H1 (cell line): Measurements from ENCODE around the gene MSI2. TPM values are rescaled to one million over a fixed set of nuclear protein-coding genes. Genes with fewer than 3 reads are reported as not detected.

Experiments used
- CTCF ChIA-PET: fragments of 300-600 bp; sonication (Branson Sonifier 250); formaldehyde crosslinking; loops from one replicate; lab custom pipeline; 2021; ENCODE audit not compliant: partially characterized antibody; lab: Charles Lee
- POLR2A ChIA-PET: fragments of 300-600 bp; sonication (Branson Sonifier 250); formaldehyde crosslinking; loops from one replicate; lab custom pipeline; 2021; ENCODE audit warnings: inconsistent platforms; ENCODE audit not compliant: partially characterized antibody; lab: Charles Lee
- DNase-seq, 2 experiments: peaks; one replicate each; pipeline versions ENCODE4 v3.0.0 to v3.0.0-alpha.2; 2010 to 2022; ENCODE audit warnings: low spot score in 2 of 2, low read depth in 1 of 2, mixed read lengths in 1 of 2
- FAIRE-seq: peaks from 2 replicates; lab custom pipeline; 2011; peaks lifted over from hg19 to GRCh38; lab: Jason Lieb, UNC
- H2AFZ ChIP-seq: 2 replicates; pipeline ENCODE4 v1.8.1; 2012; ENCODE audit warnings: low read length, inconsistent platforms
- H2AK5ac ChIP-seq: 2 replicates; pipeline ENCODE4 v1.6.1; 2013; ENCODE audit warnings: low read depth, low read length
- H2BK120ac ChIP-seq: replicated peaks from 2 replicates; pipeline ENCODE3; 2013; ENCODE audit warnings: low read depth, low read length, inconsistent platforms
- H2BK12ac ChIP-seq: 2 replicates; pipeline ENCODE4 v1.6.1; 2013; ENCODE audit warnings: low read depth, low read length
- H2BK15ac ChIP-seq: 2 replicates; pipeline ENCODE4 v1.6.1; 2013; ENCODE audit warnings: low read length
- H2BK20ac ChIP-seq: 2 replicates; pipeline ENCODE4 v1.6.1; 2013; ENCODE audit warnings: low read length
- H2BK5ac ChIP-seq: 2 replicates; pipeline ENCODE4 v1.6.1; 2013; ENCODE audit warnings: low read depth, low read length
- H3K14ac ChIP-seq: 2 replicates; pipeline ENCODE4 v1.6.1; 2013; ENCODE audit warnings: inconsistent platforms; ENCODE audit not compliant: insufficient read length
- H3K18ac ChIP-seq: 2 replicates; pipeline ENCODE4 v1.6.1; 2013; ENCODE audit warnings: low read length; ENCODE audit errors: extremely low read depth
- H3K23ac ChIP-seq: 2 replicates; pipeline ENCODE4 v1.6.1; 2013; ENCODE audit warnings: inconsistent platforms; ENCODE audit not compliant: insufficient read length
- H3K23me2 ChIP-seq: 2 replicates; pipeline ENCODE4 v1.6.1; 2013; ENCODE audit warnings: low read depth, low read length
- H3K27ac ChIP-seq: 2 replicates; pipeline ENCODE4 v1.6.1; 2011; ENCODE audit warnings: low read depth, low read length, inconsistent platforms
- H3K27me3 ChIP-seq, 4 experiments: replicated peaks in 1 of 4; 1 replicate in 1 of 4; 2 replicates in 3 of 4; pipeline versions ENCODE4 v1.6.1 to v1.8.1; 2011 to 2013; ENCODE audit warnings: low read length in 3 of 4, mild to moderate bottlenecking in 3 of 4, inconsistent platforms in 2 of 4, mixed read lengths in 2 of 4, moderate library complexity in 1 of 4; ENCODE audit not compliant: control insufficient read depth in 3 of 4, insufficient read depth in 3 of 4; ENCODE audit errors: extremely low read depth in 1 of 4
- H3K36me3 ChIP-seq, 4 experiments: 2 replicates each; pipeline versions ENCODE4 v1.6.1 to v1.8.1; 2011 to 2013; ENCODE audit warnings: mild to moderate bottlenecking in 4 of 4, low read length in 3 of 4, moderate library complexity in 2 of 4, control low read depth in 1 of 4, inconsistent platforms in 1 of 4; ENCODE audit not compliant: insufficient read depth in 4 of 4, control insufficient read depth in 2 of 4
- H3K4ac ChIP-seq: replicated peaks from 2 replicates; pipeline ENCODE3; 2013; ENCODE audit warnings: low read length, low read depth, mixed read lengths, inconsistent platforms; ENCODE audit not compliant: insufficient read length
- H3K4me1 ChIP-seq, 4 experiments: replicated peaks in 1 of 4; 1 replicate in 1 of 4; 2 replicates in 3 of 4; pipeline versions ENCODE4 v1.6.1 to v1.8.1; 2011 to 2013; ENCODE audit warnings: low read length in 3 of 4, inconsistent platforms in 2 of 4, mixed read lengths in 1 of 4; ENCODE audit not compliant: insufficient read depth in 4 of 4, control insufficient read depth in 3 of 4
- H3K4me2 ChIP-seq, 2 experiments: 2 replicates each; pipeline versions ENCODE4 v1.6.1 to v1.8.1; 2011 to 2013; ENCODE audit warnings: low read depth in 2 of 2, low read length in 2 of 2, control low read depth in 1 of 2, inconsistent platforms in 1 of 2, mild to moderate bottlenecking in 1 of 2; ENCODE audit not compliant: insufficient read depth in 1 of 2
- H3K4me3 ChIP-seq, 4 experiments: fragments of 200-600, 300-600 bp in 1 of 4; sonication (generic), shearing (Covaris generic), sonication (Bioruptor Twin) in 1 of 4; 2 replicates each; pipeline versions ENCODE4 v1.5.1 to v1.8.1; 2011 to 2016; ENCODE audit warnings: low read length in 4 of 4, low read depth in 3 of 4, control low read depth in 2 of 4, inconsistent platforms in 2 of 4, mild to moderate bottlenecking in 2 of 4, mixed read lengths in 1 of 4, moderate library complexity in 1 of 4; ENCODE audit not compliant: insufficient read depth in 2 of 4; ENCODE audit errors: extremely low read depth in 1 of 4
- H3K56ac ChIP-seq: replicated peaks from 2 replicates; pipeline ENCODE3; 2013; ENCODE audit warnings: low read depth, mild to moderate bottlenecking, mixed read lengths, low read length, inconsistent platforms; ENCODE audit not compliant: insufficient read length
- H3K79me1 ChIP-seq: 2 replicates; pipeline ENCODE4 v1.6.1; 2013; ENCODE audit warnings: low read depth, low read length, control low read depth
- H3K79me2 ChIP-seq, 2 experiments: 2 replicates each; pipeline versions ENCODE4 v1.6.1 to v1.8.1; 2012 to 2013; ENCODE audit warnings: low read length in 2 of 2, mild to moderate bottlenecking in 2 of 2, inconsistent platforms in 1 of 2; ENCODE audit not compliant: insufficient read depth in 2 of 2, control insufficient read depth in 1 of 2
- H3K9ac ChIP-seq, 4 experiments: replicated peaks in 1 of 4; 1 replicate in 1 of 4; 2 replicates in 3 of 4; pipeline versions ENCODE4 v1.6.1 to v1.8.1; 2011 to 2013; ENCODE audit warnings: low read depth in 3 of 4, low read length in 3 of 4, control low read depth in 2 of 4, mild to moderate bottlenecking in 2 of 4, moderate library complexity in 2 of 4, inconsistent platforms in 1 of 4; ENCODE audit errors: extremely low read depth in 1 of 4
- H3K9me3 ChIP-seq, 2 experiments: 2 replicates each; pipeline versions ENCODE4 v1.6.1 to v1.8.1; 2012 to 2013; ENCODE audit warnings: mild to moderate bottlenecking in 2 of 2, moderate library complexity in 2 of 2, control low read depth in 1 of 2, inconsistent platforms in 1 of 2, low read depth in 1 of 2, low read length in 1 of 2, mixed read lengths in 1 of 2; ENCODE audit not compliant: insufficient read depth in 2 of 2
- H4K20me1 ChIP-seq, 2 experiments: replicated peaks in 1 of 2; 2 replicates each; pipeline versions ENCODE3 to v1.8.1; 2011 to 2013; ENCODE audit warnings: inconsistent platforms in 2 of 2, low read length in 2 of 2, mild to moderate bottlenecking in 1 of 2; ENCODE audit not compliant: insufficient read depth in 2 of 2, control insufficient read depth in 1 of 2
- H4K5ac ChIP-seq: 2 replicates; pipeline ENCODE4 v1.6.1; 2013; ENCODE audit warnings: low read length, low read depth, mixed read lengths, inconsistent platforms; ENCODE audit not compliant: insufficient read length
- H4K8ac ChIP-seq: 2 replicates; pipeline ENCODE4 v1.8.0; 2013; ENCODE audit warnings: mild to moderate bottlenecking, moderate library complexity, low read length, inconsistent platforms; ENCODE audit not compliant: insufficient read depth; ENCODE audit errors: extremely low read depth
- H4K91ac ChIP-seq: replicated peaks from 2 replicates; pipeline ENCODE3; 2013; ENCODE audit warnings: low read length, mixed read lengths, inconsistent platforms; ENCODE audit not compliant: insufficient read length
- BACH1 ChIP-seq: IDR thresholded peaks from 2 replicates; pipeline ENCODE4 v1.6.1; 2012; ENCODE audit warnings: low read length, improper control_type of control experiment
- GTF2F1 ChIP-seq: IDR thresholded peaks from 2 replicates; pipeline ENCODE4 v1.6.1; 2012; ENCODE audit warnings: low read depth, low read length, improper control_type of control experiment, borderline replicate concordance
- HDAC2 ChIP-seq, 2 experiments: fragments of 300-600 bp in 1 of 2; sonication (generic) in 1 of 2; IDR thresholded peaks; 2 replicates each; pipeline ENCODE4 v1.6.1; 2011 to 2012; ENCODE audit warnings: low read depth in 2 of 2, low read length in 2 of 2, mild to moderate bottlenecking in 2 of 2, moderate library complexity in 2 of 2, borderline replicate concordance in 1 of 2, inconsistent platforms in 1 of 2
- JUN ChIP-seq: IDR thresholded peaks from 2 replicates; pipeline ENCODE4 v1.6.1; 2011; ENCODE audit warnings: low read depth, mild to moderate bottlenecking, improper control_type of control experiment, low read length
- JUND ChIP-seq: IDR thresholded peaks from 2 replicates; pipeline ENCODE4 v1.6.1; 2011; ENCODE audit warnings: mild to moderate bottlenecking, improper control_type of control experiment, low read length
- POU5F1 ChIP-seq: IDR thresholded peaks from 2 replicates; pipeline ENCODE4 v1.6.1; 2011; ENCODE audit warnings: low read depth, mild to moderate bottlenecking, low read length, moderate library complexity
- RNF2 ChIP-seq: fragments of 200-900, 300-1000 bp; sonication (generic); IDR thresholded peaks from 2 replicates; pipeline ENCODE4 v1.7.1; 2016; ENCODE audit warnings: borderline replicate concordance, low read depth, mild to moderate bottlenecking, antibody characterized with exemption, low read length; ENCODE audit not compliant: poor library complexity, severe bottlenecking; ENCODE audit errors: missing control alignments
- SAP30 ChIP-seq: fragments of 300-600 bp; sonication (generic); IDR thresholded peaks from 2 replicates; pipeline ENCODE4 v1.7.1; 2012; ENCODE audit warnings: low read length, moderate library complexity, mild to moderate bottlenecking, inconsistent platforms; ENCODE audit not compliant: insufficient read depth, insufficient replicate concordance
- SIX5 ChIP-seq: IDR thresholded peaks from 2 replicates; pipeline ENCODE4 v1.6.1; 2011; ENCODE audit warnings: mild to moderate bottlenecking, low read depth, low read length
- SRF ChIP-seq: IDR thresholded peaks from 2 replicates; pipeline ENCODE4 v1.6.1; 2011; ENCODE audit warnings: mild to moderate bottlenecking, low read depth, low read length, moderate library complexity
- WGBS, 2 experiments: shearing (Covaris generic) in 1 of 2; methylation state at CpG; one replicate each; pipeline versions ENCODE4 v1.1.6 to v1.1.7; 2013 to 2015; ENCODE audit warnings: low lambda C conversion rate in 2 of 2, mixed read lengths in 2 of 2, inconsistent platforms in 1 of 2, low coverage in 1 of 2, missing lambda C conversion rate in 1 of 2; ENCODE audit not compliant: insufficient replicate concordance in 2 of 2, insufficient coverage in 1 of 2, insufficient read length in 1 of 2; ENCODE audit errors: extremely low coverage in 1 of 2, missing lambda C conversion rate in 1 of 2; 5-methylcytosine and 5-hydroxymethylcytosine counted together
- polyA plus RNA-seq, 7 experiments: library from polyadenylated mRNA; depleted of rRNA in 3 of 7; stranded (reverse) in 5 of 7; unstranded in 2 of 7; fragments of >200 nt in 5 of 7; fragments of 200-250 nt in 2 of 7; gene quantifications; 1 replicate in 5 of 7; 2 replicates in 1 of 7; 4 replicates in 1 of 7; pipeline versions ENCODE4 v1.2.1 to v1.2.3, GENCODE V29; 2011 to 2013; ENCODE audit warnings: missing spikeins in 2 of 7, mixed read lengths in 2 of 7
- total RNA-seq: library from RNA; stranded (reverse); fragmentation: NEBNext Ultra II Directional; extraction: Animal tissue kit (Norgen Biotek cat#: 25700); gene quantifications from 2 replicates; pipeline ENCODE4 v1.2.1, GENCODE V29; 2021
- TF ChIP-seq, protein P1 (sequence below): IDR thresholded peaks from 2 replicates; pipeline ENCODE4 v1.6.1; 2012; ENCODE audit warnings: inconsistent platforms

The MSI2 gene
- total and polyA plus RNA-seq, 2 of the 8 experiments (the other 6 are each of a cell fraction or from before 2014, with no cell fraction given) = 36.7 to 80.6 TPM

DNA sequence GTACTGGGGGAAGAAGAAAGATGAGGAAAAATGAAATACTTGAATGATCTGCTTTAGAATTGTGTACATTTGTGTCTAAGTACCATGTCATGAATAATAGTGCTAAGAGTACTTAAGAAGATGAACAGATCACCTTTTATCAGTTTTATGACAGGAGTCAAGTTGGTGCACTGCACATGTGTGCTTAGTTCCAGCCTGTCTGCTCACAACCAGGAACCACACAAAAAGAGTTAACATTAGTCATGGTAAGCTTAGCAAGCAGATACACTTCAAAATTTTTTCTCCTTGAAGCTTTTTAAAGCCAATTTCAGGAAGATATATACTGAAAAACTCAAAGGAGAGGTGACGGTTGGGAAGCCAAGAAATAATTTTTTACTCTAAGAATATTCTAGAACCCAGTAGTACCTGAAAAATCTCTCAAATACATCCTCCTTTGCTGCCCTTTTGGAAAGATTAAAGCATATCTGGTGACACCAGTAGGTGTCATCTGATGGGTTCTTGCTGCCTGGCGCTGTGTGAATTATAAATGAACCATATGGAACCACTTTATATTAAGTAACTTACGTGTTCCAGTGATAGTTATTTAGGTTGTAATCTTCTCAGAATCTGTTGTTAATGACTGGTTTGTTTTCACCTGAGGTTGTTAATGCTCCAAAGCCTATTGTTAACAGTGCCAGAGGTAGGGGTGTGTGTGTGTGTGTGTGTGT lies 93.4 kb downstream of the MSI2 start:
- H3K4me2 ChIP-seq = no peak overlapping the region
- H3K27ac ChIP-seq = no peak overlapping the region
- H3K4me3 ChIP-seq = no peak overlapping the region
- peaks cover 13% of the 10 kb centered on the region for H3K79me1 ChIP-seq
- no peak overlapping the region for H4K5ac ChIP-seq
- H3K23ac ChIP-seq = no peak overlapping the region
- H3K9ac ChIP-seq = no peak overlapping the region
- H3K4ac ChIP-seq = no peak overlapping the region
- H4K8ac ChIP-seq = no peak overlapping the region
- H3K23me2 ChIP-seq = no peaks in the 10 kb centered on the region; the same call in 1 of the 2 replicates
- no peak for FAIRE-seq
- H4K20me1 ChIP-seq = peaks cover 0 to 2% of the 10 kb centered on the region in 2 experiments
- no peak overlapping the region for H2AK5ac ChIP-seq
- peaks cover 4 to 16% (median 11%) of the 10 kb centered on the region in 4 experiments; a peak in 5 of 8 replicates for H3K36me3 ChIP-seq
- POLR2A ChIA-PET = no interaction called here
- no peaks in the 10 kb centered on the region for H3K27me3 ChIP-seq
- CTCF ChIA-PET = interaction anchor here (1.0 kb wide), 1 partner anchor 91 kb away, joined by 3 read pairs; no protein-coding TSS in a partner anchor
- H2BK15ac ChIP-seq = no peak overlapping the region
- H2AFZ ChIP-seq = no peak overlapping the region
- peaks cover 0 to 2% (median 0%) of the 10 kb centered on the region in 4 experiments; a peak in 1 of 7 replicates for H3K4me1 ChIP-seq
- H3K56ac ChIP-seq = no peak overlapping the region
- no peak overlapping the region for H2BK120ac ChIP-seq
- H3K79me2 ChIP-seq = peaks cover 3 to 45% of the 10 kb centered on the region in 2 experiments; a peak in 3 of 4 replicates
- no peak for DNase-seq
- H3K14ac ChIP-seq = no peak overlapping the region
- H2BK12ac ChIP-seq = no peak overlapping the region
- no peak overlapping the region for H2BK5ac ChIP-seq
- H3K18ac ChIP-seq = no peak overlapping the region
- no peaks in the 10 kb centered on the region for H3K9me3 ChIP-seq
- H2BK20ac ChIP-seq = no peak overlapping the region
- WGBS, 2 experiments = 94% methylated on average over 3 of the region's 3 CpGs; no CpG with 5 or more reads in 1 of the 2 experiments
- H4K91ac ChIP-seq = no peak overlapping the region
- TF ChIP-seq SAP30 = no peak
- TF ChIP-seq JUND = no peak
- no peak for TF ChIP-seq SRF
- no peak for TF ChIP-seq SIX5
- TF ChIP-seq, protein P1, sequence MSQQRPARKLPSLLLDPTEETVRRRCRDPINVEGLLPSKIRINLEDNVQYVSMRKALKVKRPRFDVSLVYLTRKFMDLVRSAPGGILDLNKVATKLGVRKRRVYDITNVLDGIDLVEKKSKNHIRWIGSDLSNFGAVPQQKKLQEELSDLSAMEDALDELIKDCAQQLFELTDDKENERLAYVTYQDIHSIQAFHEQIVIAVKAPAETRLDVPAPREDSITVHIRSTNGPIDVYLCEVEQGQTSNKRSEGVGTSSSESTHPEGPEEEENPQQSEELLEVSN = no peak
- TF ChIP-seq POU5F1 = no peak
- no peak for TF ChIP-seq JUN
- TF ChIP-seq HDAC2 (IDR thresholded peaks at IDR 0.05; ENCODE audit: borderline replicate concordance in 1 of 2, low read depth in 2 of 2, low read length in 2 of 2) = no peak
- no peak for TF ChIP-seq RNF2
- TF ChIP-seq GTF2F1 = no peak
- TF ChIP-seq BACH1 = no peak
